CD4-positive, alpha-beta T cell treated with Interleukin-2 at 100 ng/mL for 4 hours (primary cell): Measurements from ENCODE around the gene RAP2B.
"Not testable (repeated sequence)": the region's sequence is repeated elsewhere in the genome, so short reads cannot be mapped to it uniquely, and the experiment has no call there.

Source experiments
- DNase-seq: peaks from one replicate; pipeline ENCODE4 v3.0.0-alpha.2; 2020; ENCODE audit warnings: low spot score

Gene RAP2B

GRCh38 chr3:153193786-153194476, 31.9 kb downstream of the RAP2B start:
- DNase-seq, result not testable (repeated sequence)

DNA sequence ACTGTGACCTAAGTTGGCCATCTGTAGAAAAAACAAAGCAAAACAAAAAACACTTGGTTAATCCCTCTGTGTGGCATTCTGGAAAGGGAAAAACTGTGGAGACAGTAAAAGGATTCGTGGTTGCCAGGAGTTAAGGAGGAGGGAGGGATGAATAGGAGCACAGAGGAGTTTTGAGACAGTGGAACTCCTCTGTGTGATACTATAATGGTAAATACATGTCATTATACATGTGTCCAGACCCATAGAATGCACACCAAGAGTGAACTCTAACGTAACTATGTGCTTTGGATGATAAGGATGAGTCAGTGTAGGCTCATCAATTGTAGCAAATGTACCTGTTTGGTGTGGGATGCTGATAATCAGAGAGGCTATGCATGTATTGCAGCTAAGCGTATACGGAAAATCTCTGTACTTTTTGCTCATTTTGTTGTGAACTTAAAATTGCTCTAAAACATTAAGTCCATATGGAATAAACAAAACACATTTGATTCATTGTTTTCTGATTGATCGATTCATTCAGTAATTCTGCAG, 33.4 kb downstream of the RAP2B start:
- no peak for DNase-seq

- no peak for DNase-seq
Observed at GRCh38 chr3:153209596-153209995, 47.6 kb downstream of the RAP2B start.

- peak; percentile 43 for DNase-seq
Observed at GRCh38 chr3:153210146-153210545, 48.1 kb downstream of the RAP2B start.

DNA sequence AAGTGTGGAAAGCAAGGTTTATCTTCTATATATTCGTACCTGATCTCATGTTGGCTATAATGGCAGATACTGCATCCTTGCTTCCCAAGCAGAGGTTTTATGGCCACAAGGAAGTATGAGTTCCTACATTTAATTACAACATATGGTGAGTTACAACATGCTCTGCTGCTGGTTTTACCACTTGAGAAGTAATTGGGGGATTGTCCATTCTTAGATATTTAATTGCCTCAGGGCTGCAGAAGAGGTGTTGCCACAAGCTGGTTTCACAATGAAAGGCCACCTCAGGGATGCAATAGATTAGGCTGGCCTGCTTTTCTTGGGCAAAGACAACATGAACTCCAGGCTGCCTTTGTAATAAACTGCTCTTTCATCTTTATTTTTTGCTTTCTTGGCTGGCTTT, 48.6 kb downstream of the RAP2B start:
- DNase-seq, result no peak

- no peak for DNase-seq
Observed at GRCh38 chr3:153215497-153215896, 53.5 kb downstream of the RAP2B start.

DNA sequence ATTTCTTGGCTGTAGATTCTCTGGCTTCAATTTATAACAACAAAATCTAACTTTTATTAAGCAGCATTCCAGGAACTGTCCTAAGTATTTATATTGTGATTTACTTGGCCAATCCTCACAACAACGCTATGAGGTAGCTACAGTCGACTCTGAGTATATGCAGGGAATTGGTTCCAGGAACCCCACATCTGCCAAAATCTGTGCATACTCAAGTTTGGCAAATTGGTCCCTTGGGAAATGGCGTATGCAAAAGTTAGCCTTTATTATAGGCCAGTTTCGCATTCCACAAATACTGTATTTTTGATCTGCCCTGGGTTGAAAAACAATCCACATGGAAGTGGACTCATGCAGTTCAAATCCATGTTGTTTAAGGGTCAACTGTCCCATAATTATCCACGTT, 53.9 kb downstream of the RAP2B start:
- DNase-seq, result no peak

- no peak for DNase-seq
Observed at GRCh38 chr3:153216928-153217327, 54.9 kb downstream of the RAP2B start.

GRCh38 chr3:153219146-153219545, 57.1 kb downstream of the RAP2B start:
- DNase-seq, result no peak
